Esophagus squamous epithelium (tissue), 5 donors: Measurements from ENCODE around the gene COPS6. TPM values are rescaled to one million over a fixed set of nuclear protein-coding genes. Genes with fewer than 3 reads are reported as not detected.

Source experiments
- DNase-seq: peaks from one replicate; lab custom pipeline; 2025; lab: John Stamatoyannopoulos, UW
- H3K27ac ChIP-seq, 4 donors: fragments of 200-600 bp; sonication (generic); one replicate each; pipeline ENCODE4 v1.5.1; 2016 to 2019; ENCODE audit warnings: mild to moderate bottlenecking in 1 of 4
- H3K27me3 ChIP-seq, 4 donors: fragments of 200-600 bp; sonication (generic); 1 replicate in 3 of 4; 2 replicates in 1 of 4; pipeline versions ENCODE4 v1.5.1 to v1.6.0; 2017 to 2021; ENCODE audit warnings: antibody characterized with exemption in 1 of 4
- H3K36me3 ChIP-seq, 3 donors: fragments of 200-600 bp; sonication (generic); one replicate each; pipeline ENCODE4 v1.5.1; 2016 to 2019
- H3K4me1 ChIP-seq, 3 donors: fragments of 200-600 bp; sonication (generic); one replicate each; pipeline ENCODE4 v1.5.1; 2017 to 2019
- H3K4me3 ChIP-seq, 4 donors: fragments of 200-600 bp; sonication (generic); 1 replicate in 3 of 4; 2 replicates in 1 of 4; pipeline ENCODE4 v1.5.1; 2016 to 2019; ENCODE audit warnings: mild to moderate bottlenecking in 2 of 4, moderate library complexity in 1 of 4
- H3K9me3 ChIP-seq, 3 donors: fragments of 200-600 bp; sonication (generic); one replicate each; pipeline ENCODE4 v1.5.1; 2016 to 2019
- CTCF ChIP-seq, 6 experiments: fragments of 450-650 bp in 4 of 6; fragments of 200-600 bp in 2 of 6; sonication (generic) in 2 of 6; IDR thresholded peaks; one replicate each; pipeline ENCODE4 v1.5.1; 2016 to 2019; ENCODE audit warnings: antibody characterized with exemption in 6 of 6, mild to moderate bottlenecking in 4 of 6, moderate library complexity in 4 of 6
- POLR2A ChIP-seq, 4 donors: fragments of 450-650 bp; IDR thresholded peaks; one replicate each; pipeline ENCODE4 v1.6.1; 2017; ENCODE audit warnings: antibody characterized with exemption in 4 of 4, mild to moderate bottlenecking in 4 of 4, moderate library complexity in 3 of 4
- WGBS, 2 donors: methylation state at CpG; one replicate each; pipeline ENCODE4 v1.1.5; 2018; 5-methylcytosine and 5-hydroxymethylcytosine counted together
- intact Hi-C: fragments of 100-400 bp; cut with DNase I; formaldehyde crosslinking; loops from one replicate; pipeline ENCODE4 v1.15.0; 2022
- total RNA-seq, 4 donors: library from RNA; depleted of rRNA; stranded (reverse); fragments of >200 nt; gene quantifications; one replicate each; pipeline ENCODE4 v1.1.0, GENCODE V29; 2016
- donor health status: DM: yes; HTN: yes; CAD: no.

COPS6 gene
- total RNA-seq, 4 donors from 2014 or later: 50.6 to 68.0 (median 62.2) TPM

- Histone ChIP-seq H3K36me3 (peaks cover 0 to 40% (median 13%) of the 10 kb centered on the region in 3 donors), H3K27me3 (no peaks in the 10 kb centered on the region), H3K9me3 (no peaks in the 10 kb centered on the region), H3K4me3 (peak overlapping the region; percentile 89 to 98 (median 94)), H3K4me1 (peaks cover 5 to 43% (median 24%) of the 10 kb centered on the region in 3 donors), H3K27ac (peak overlapping the region; percentile 89 to 94 (median 90))
- intact Hi-C loops: no loop called here
- no peak for DNase-seq
- TF ChIP-seq CTCF (IDR thresholded peaks at IDR 0.05): no peak
- no peak for TF ChIP-seq POLR2A (IDR thresholded peaks at IDR 0.05)
- 1% methylated on average over 19 to 21 of the region's 34 CpGs for WGBS, 2 donors
These were observed 7.7 kb upstream of the COPS6 start for GRCh38 chr7:100080907-100081534.

- TF ChIP-seq POLR2A (IDR thresholded peaks at IDR 0.05) (peak in 3 of 4 donors; percentile 6 to 61 (median 61)), CTCF (IDR thresholded peaks at IDR 0.05) (peak; percentile 95 to 98 (median 96))
- intact Hi-C loops: no loop called here
- Histone ChIP-seq H3K4me1 (peaks cover 5 to 43% (median 24%) of the 10 kb centered on the region in 3 donors), H3K9me3 (no peaks in the 10 kb centered on the region), H3K36me3 (peaks cover 0 to 34% (median 7%) of the 10 kb centered on the region in 3 donors), H3K27me3 (no peaks in the 10 kb centered on the region), H3K4me3 (peak within 1 kb of the TSS; percentile 89 to 98 (median 94)), H3K27ac (peak within 1 kb of the TSS; percentile 89 to 94 (median 90))
- 0 to 1% methylated on average over 16 to 31 of the region's 55 CpGs for WGBS, 2 donors
- DNase-seq: peak; percentile 94
These were observed 7.2 kb upstream of the COPS6 start, which contains the start of gene ZNF3 for GRCh38 chr7:100081535-100082102. Gene ZNF3, minus strand, starts transcription at chr7:100081723. Its CDS starts 4,366 bp downstream, at chr7:100077357.

GRCh38 chr7:100082978-100083377 lies 5.8 kb upstream of the COPS6 start:
- intact Hi-C loops: no loop called here
- TF ChIP-seq POLR2A (IDR thresholded peaks at IDR 0.05): no peak
- no peak for TF ChIP-seq CTCF (IDR thresholded peaks at IDR 0.05)
- Histone ChIP-seq H3K9me3 (no peaks in the 10 kb centered on the region), H3K27me3 (no peaks in the 10 kb centered on the region), H3K4me3 (no peak overlapping the region), H3K36me3 (peaks cover 0 to 20% (median 0%) of the 10 kb centered on the region in 3 donors), H3K4me1 (peaks cover 5 to 47% (median 25%) of the 10 kb centered on the region in 3 donors), H3K27ac (peak overlapping the region in 3 of 4 donors; percentile 57 to 94 (median 89))
- WGBS, 2 donors: 59 to 67% methylated on average over 3 to 4 of the region's 4 CpGs
- no peak for DNase-seq

- Histone ChIP-seq H3K4me3 (no peak overlapping the region), H3K4me1 (peaks cover 10 to 45% (median 29%) of the 10 kb centered on the region in 3 donors), H3K27ac (no peak overlapping the region), H3K36me3 (peaks cover 0 to 8% (median 2%) of the 10 kb centered on the region in 3 donors), H3K27me3 (no peaks in the 10 kb centered on the region), H3K9me3 (no peaks in the 10 kb centered on the region)
- intact Hi-C loops: no loop called here
- no peak for DNase-seq
- WGBS, 2 donors: 65 to 70% methylated on average over 3 of the region's 3 CpGs
- TF ChIP-seq POLR2A (IDR thresholded peaks at IDR 0.05) (no peak), CTCF (IDR thresholded peaks at IDR 0.05) (no peak)
These were observed 3.3 kb upstream of the COPS6 start for GRCh38 chr7:100085515-100085914.
